NCI-H128 (cell line): ENCODE results near the gene ELK3.
"Not testable (repeated sequence)": the region's sequence is repeated elsewhere in the genome, so short reads cannot be mapped to it uniquely, and the experiment has no call there.

ENCODE experiments used
- DNase-seq: peaks from one replicate; lab custom pipeline; 2025; ENCODE audit not compliant: unreplicated experiment; lab: John Stamatoyannopoulos, UW

Gene ELK3

GRCh38 chr12:96303653-96304052 is 109.5 kb downstream of the ELK3 start:
- DNase-seq = no peak

DNA sequence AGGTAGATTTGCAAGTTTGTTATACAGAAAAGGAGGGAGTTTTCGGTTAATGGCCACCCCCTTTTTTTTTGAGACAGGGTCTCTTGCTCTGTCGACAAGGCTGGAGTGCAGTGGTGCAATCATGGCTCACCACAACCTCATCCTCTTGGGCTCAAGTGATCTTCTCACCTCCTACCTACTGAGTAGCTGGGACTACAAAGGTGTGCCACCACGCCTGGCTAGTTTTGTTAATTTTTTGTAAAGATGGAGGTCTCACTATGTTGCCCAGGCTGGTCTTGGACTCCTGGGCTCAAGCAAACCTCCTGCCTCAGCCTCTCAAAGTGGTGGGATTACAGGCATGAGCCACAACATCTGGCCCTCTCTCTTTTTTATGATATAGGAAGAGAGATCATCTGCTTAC is 111.5 kb downstream of the ELK3 start:
- no peak for DNase-seq

- DNase-seq = no peak
Observed at GRCh38 chr12:96308881-96309280, 114.7 kb downstream of the ELK3 start.

GRCh38 chr12:96310067-96310466 is 115.9 kb downstream of the ELK3 start:
- no peak for DNase-seq

- DNase-seq = no peak
Observed at GRCh38 chr12:96311191-96311590, 117.0 kb downstream of the ELK3 start.

DNA sequence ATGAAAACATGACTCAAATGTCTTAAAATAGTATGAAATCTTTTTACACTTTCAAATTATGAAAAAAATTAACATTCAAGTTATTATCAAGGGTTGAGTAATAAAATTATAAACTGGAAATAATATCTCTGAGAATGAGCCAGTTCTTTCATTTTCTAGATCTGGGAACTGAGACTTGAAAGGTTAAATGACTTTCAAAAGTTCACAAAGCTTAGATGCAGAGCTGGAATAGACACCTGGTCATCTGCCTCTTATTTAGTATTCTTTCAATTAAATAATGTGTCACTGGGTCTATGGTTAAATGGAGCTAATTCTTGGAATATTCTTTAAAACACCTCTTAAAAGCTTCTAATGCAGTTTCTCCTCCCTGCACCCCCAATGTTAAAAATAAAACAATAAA is 119.4 kb downstream of the ELK3 start:
- no peak for DNase-seq

DNA sequence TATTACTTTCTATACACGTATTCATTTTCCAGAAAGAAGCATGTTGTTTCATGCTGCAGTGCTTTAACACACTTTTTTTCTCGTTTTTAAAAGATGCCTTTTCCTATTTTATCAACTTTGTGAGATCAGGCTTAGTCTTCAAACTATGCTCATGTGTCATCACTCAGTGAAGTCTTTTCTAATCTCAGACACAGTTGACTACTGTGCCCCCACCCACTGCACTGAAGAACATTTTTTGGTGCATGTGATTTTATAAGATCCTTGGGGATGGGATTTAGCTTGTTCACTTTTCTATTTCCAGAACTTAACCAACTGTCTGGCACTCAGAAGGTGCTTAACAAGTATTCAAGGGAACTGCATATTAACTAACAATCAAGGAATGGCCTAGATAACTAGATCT is 120.5 kb downstream of the ELK3 start:
- no peak for DNase-seq

DNA sequence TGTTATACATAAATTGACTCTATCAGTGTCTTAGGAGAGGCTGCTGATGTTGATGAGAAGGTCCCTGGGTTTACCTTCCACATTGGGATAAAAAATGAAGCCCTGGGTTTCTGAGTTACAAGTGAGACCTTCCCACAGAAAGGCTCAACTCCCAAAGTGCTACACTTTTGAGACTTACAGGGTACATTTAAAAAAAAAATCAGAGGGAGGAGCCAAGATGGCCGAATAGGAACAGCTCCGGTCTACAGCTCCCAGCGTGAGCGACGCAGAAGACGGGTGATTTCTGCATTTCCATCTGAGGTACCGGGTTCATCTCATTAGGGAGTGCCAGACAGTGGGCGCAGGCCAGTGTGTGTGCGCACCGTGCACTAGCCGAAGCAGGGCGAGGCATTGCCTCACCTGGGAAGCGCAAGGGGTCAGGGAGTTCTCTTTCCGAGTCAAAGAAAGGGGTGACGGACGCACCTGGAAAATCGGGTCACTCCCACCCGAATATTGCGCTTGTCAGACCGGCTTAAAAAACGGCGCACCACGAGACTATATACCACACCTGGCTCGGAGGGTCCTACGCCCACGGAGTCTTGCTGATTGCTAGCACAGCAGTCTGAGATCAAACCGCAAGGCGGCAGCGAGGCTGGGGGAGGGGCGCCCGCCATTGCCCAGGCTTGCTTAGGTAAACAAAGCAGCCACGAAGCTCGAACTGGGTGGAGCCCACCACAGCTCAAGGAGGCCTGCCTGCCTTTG is 121.7 kb downstream of the ELK3 start:
- not testable (repeated sequence) for DNase-seq

GRCh38 chr12:96317801-96318200 is 123.6 kb downstream of the ELK3 start:
- DNase-seq = not testable (repeated sequence)
